HG03460 (cell line): Measurements from ENCODE around the gene SEPTIN8.
"Not testable (repeated sequence)": the region's sequence is repeated elsewhere in the genome, so short reads cannot be mapped to it uniquely, and the experiment has no call there.

Source experiments
- ATAC-seq: cut with Tn5 transposase; IDR thresholded peaks from one replicate; pipeline ENCODE4 v1.9.1; 2021; ENCODE audit not compliant: unreplicated experiment

Gene SEPTIN8

DNA sequence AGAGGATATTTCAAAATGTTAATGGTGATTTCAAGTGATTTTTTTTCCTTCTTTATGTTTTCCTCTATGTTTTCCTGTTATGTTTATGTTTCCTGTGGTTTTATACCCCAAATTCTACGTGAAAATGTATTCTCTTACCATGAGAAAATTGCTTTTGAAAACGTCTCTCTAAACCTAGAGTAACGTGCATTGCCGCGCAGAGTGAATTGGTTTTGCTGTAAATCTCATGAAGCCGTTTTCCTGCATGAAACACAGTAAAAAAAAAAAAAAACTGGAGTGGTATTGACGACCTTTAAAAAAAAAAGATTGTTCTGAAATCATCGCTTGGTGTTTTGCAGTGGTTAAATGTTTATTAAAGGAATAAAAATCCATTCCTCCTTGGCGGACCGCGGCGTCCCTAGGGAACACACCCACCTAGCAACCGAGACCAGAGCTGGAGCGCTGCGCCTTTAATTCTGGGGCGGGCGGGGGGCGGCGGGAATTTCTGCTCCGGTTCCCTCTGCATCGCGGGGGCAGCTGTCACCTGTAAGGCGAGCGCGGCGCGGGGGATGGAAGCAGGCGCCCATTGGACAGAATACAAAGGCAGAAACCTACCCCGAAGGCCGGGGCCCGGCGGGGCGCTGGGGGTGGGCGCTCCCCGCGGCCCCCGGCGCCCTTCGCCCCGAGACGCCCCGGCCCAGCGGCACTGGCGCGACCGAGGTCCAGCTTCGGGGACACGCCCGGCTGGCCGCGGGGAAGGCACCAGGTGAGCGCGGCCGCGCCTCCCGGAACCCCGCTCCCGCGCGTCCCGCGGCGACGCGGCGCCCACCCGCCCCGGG is 36.0 kb upstream of the SEPTIN8 start, which contains the start of gene SOWAHA:
TSS of gene SOWAHA (plus strand) at position 522 of the 818 bp plus-strand sequence. CDS start 320 bp downstream, outside the sequence.
- ATAC-seq, result no peak

DNA sequence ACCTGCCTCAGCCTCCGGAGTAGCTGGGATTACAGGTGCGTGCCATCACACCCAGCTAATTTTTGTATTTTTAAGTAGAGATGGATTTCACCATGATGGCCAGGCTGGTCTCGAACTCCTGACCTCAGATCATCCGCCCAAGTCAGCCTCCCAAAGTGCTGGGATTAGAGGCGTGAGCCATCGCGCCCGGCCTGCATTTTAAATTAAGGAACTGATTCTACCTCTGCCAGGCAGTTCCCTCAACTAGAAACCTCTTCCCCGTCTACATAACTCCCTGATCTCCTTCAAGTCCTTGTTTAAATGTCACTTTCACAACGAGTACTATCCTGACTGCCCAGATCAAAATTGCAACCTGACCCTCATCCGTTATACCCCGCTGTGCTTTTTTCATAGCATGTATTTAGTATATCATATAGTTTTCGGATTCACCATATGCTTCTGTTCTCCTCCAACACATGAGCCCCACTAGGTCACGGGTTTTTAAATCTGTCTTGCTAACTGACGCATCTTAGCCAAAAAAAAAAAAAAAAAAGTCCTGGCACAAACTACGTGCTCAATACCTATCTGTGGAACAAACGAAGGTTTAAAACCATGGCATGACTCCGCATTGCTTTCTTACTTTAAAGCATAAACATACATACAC is 35.2 kb upstream of the SEPTIN8 start:
- ATAC-seq, result no peak

DNA sequence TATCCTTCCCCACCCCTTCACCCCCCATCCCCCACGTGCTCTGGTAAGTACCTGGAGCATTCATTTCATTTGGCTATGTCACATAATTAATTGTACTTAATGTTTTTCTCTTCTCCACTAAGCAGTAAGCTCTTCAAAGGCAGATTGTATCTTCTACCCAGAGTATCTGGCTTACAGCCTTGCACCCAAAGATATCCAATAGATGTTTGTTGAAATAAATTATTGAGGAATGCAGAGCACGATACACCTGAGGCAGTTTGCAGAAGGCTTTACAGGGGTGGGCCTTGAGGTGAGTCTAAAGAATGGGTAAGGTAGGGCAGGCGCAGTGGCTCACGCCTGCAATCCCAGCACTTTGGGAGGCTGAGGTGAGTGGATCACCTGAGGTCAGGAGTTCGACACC is 33.6 kb upstream of the SEPTIN8 start:
- no peak for ATAC-seq

DNA sequence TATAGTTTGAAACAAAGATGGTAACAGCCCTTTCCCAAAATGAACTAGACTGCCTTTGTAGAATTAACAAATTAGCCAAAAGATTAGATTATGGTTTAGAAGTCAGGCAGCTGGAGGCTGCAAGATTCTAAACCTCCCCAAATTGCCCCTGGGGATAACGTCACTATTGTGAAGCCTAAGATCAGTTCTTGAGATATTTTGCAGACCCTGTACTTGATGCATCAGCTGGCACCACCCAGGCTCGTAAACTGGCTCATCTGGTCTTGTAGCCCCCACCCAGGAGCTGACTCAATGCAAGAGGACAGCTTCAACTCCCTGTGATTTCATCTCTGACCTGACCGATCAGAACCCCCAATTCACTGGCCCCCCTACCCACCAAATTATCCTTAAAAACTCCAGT is 31.8 kb upstream of the SEPTIN8 start:
- ATAC-seq, result no peak

DNA sequence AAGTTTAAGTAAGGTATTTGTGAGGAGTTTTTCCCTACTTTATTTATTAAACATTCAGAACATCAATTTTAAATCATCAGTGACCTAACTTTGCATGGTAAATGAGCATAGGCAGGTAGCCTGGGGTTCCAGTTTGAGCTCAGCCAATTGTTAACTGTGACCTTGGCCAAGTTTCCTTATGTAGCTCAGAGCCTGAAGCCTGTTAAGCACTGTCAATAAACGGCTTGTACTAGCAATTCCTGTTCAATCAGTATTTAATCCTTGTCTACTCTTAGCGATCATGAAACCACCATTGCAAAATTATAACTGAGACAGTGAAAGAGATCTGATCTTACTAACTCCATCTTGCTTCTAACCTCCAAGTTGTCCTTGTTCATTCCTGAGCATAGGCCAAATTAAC is 31.4 kb upstream of the SEPTIN8 start:
- no peak for ATAC-seq

DNA sequence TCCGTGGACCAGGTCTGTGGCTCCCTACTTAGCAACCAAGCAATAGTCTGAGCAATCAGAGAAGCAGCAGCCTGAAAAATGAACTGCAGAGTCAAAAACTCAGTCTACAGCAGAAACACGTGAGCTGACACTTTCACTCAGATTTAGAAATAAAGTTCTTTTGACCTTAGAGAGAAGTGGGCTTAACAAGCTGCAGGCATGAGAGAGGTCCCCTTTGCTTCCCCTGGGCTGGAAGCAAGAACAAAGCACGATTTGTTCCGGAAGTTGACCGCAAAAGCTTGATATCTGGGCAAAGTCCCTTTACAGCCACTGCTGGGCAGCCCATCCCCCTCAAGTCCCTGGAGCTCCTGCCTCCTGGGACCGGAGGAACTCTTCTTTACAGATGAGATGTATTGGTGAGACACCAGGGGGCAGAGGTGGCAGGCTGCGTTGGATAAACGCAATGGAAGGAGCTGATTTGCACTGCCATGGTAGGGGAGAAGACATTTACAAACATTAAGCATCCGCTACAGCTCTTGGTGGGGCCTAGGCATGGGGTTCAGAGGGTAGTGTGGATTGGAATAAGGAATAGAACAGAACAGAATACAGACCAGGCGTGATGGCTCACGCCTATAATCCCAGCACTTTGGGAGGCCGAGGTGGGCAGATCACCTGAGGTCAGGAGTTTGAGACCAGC is 30.3 kb upstream of the SEPTIN8 start:
- ATAC-seq, result no peak

DNA sequence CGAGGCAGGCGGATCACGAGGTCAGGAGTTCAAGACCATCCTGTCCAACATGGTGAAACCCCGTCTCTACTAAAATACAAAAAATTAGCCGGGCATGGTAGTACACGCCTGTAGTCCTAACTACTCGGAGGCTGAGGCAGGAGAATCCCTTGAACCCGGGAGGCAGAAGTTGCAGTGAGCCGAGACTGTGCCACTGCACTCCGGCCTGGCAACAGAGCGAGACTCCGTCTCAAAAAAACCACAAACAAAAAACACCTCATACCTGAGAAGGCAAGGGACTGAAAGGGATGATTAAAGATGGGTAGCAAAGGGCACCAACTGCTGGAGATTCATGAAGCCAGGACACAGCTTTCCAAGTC is 29.7 kb upstream of the SEPTIN8 start:
- ATAC-seq, result not testable (repeated sequence)

DNA sequence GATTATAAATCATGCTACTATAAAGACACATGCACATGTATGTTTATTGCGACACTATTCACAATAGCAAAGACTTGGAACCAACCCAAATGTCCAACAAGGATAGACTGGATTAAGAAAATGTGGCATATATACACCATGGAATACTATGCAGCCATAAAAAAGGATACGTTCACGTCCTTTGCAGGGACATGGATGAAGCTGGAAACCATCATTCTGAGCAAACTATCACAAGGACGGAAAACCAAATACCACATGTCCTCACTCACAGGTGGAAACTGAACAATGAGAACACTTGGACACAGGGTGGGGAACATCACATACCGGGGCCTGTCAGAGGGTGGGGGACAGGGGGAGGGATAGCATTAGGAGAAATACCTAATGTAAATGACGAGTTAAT is 28.8 kb upstream of the SEPTIN8 start:
- not testable (repeated sequence) for ATAC-seq

DNA sequence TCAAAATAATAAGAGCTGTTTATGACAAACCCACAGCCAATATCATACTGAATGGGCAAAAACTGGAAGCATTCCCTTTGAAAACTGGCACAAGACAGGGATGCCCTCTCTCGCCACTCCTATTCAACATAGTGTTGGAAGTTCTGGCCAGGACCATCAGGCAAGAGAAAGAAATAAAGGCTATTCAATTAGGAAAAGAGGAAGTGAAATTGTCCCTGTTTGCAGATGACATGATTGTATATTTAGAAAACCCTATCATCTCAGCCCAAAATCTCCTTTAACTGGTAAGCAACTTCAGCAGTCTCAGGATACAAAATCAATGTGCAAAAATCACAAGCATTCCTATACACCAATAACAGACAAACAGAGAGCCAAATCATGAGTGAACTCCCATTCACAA is 27.2 kb upstream of the SEPTIN8 start:
- not testable (repeated sequence) for ATAC-seq

DNA sequence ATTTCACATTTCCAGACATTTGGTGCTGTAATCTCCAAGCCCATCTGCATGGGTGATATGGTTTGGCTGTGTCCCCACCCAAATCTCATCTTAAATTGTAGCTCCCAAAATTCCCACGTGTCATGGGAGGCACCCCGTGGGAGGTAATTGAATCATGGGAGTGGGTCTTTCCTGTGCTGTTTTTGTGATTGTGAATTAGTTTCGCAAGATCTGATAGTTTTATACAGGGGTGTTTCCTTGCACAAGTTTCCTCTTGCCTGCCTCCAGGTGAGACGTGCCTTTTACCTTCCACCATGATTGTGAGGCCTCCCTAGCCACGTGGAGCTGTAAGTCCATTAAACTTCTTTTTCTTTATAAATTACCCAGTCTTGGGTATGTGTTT is 25.6 kb upstream of the SEPTIN8 start:
- not testable (repeated sequence) for ATAC-seq

DNA sequence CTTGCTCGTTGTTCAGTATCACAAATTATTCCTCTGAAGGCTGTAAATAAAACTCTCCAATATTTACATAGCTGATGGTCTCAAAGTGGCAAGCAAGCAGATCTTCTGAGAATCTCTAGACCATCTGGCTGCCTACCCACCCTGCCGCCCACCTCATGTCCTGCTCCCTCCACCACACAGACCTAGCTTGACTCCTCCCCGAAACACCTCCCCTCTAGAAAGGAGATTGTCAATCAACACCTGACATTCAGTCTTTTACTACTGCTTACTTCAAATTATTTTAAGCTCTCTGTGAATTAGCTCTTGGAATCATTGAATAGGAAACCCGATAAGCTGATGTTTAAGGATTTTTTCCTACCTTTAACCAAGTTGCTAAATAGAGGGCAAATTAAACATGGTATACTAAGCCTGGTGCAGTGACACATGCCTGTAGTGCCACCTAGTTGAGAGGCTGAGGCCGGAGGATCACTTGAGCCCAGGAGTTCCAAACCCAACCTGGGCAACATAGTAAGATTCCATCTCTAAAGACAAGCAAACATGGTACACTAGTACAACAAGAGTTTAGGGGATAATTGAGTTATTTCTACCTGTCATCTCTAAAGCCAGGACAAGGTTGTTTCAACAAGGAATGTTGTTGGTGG is 25.1 kb upstream of the SEPTIN8 start:
- no peak for ATAC-seq

DNA sequence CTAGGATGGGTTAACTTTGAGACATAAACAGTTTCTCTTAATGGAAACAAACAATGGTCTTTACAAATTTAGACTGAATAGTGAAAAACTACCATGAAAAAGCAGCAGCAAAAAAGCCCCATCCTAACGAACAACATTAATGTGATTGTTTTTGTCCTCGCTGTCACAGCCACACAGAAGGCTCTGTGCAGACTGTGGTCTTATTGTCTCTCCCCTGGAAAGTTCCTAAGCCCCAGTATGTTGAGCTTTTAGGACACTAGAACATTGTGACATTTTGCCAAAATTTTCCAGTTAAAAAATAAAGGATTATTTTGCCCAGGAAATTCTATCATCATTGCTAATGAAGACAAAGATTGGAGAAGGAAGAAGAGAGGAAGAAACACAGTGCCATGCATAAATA is 23.5 kb upstream of the SEPTIN8 start:
- ATAC-seq, result no peak

DNA sequence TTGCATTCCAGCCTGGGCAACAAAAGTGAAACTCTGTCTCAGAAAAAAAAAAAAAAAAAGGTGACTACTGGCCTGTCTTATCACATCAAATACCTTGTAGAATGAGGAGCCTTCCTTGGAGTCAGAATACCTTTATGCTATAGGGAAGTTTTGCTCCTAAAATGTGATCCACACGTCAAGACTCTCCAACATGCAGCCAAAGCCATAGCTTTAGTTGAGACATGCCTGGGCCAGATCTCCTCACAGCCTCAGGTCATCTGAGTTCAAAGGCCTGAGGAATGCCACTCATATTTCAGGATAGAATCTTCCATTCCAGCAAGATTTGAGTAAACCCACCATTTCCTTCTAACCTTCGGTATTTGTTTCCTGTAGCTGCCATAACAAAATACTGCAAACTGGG is 22.4 kb upstream of the SEPTIN8 start:
- ATAC-seq, result no peak

DNA sequence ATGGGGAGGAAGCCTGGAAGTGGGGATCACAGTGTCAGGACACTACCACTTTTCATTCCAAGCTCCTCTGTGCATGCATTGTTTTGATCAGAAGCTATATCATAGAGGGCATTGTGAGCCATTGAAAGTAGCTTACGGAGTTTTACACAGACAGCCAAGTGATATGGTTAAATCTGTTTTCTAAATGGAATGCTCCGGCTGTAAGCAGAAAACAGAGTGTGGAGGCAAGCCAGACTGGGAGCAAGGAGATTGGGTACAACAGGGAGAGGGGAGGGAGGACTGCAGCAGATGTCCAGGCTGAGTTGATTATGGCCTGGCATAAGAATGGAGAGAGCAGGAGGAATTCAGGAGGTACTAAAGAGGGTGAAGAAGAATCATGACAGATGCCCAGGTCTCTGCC is 20.6 kb upstream of the SEPTIN8 start:
- ATAC-seq, result no peak

DNA sequence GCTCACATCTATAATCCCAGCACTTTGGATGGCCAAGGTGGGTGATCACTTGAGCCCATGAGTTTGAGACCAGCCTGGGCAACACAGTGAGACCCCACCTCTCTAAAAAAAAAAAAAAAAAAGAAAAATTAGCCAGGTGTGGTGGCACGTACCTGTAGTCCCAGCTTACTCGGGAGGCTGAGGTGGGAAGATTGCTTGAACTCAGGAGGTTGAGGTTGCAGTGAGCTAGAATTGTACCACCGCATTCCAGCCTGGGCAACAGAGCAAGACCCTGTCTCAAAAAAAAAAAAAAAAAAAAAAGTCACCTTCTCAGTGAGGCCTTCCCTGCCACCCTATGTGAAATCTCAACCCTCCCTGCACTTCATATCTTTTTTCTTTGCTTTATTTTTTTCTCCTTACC is 14.0 kb upstream of the SEPTIN8 start:
- ATAC-seq, result no peak

DNA sequence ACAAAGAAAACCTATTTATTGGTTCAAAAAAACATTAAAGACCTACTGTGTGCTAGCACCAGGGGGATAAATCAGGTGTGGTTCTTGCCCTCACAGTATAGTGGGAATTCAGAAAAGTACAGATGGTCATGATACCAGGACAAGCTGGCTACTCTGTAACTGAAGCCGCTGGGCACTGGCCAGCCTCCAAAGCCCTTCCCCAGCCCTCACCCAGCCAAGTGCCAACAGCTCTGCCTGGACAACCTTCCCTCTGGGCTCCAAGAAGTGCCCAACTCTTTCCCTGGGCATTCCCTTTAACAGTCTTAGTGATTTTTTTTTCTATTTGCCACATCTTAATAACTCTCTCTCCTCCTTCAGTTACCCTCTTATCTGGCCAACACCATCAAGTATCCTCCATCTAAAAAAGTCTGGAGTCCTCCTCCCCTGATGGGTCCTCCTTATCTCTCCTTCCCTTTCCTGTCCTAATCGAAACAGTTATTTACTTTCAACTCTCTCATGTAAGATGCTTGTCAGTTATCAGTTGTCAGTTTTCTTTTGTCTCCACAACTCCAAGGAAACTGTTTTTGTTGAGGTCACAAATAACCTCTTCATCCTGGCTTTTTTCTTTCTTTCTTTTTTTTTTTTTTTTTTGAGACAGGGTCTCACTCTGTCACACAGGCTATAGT is 13.3 kb upstream of the SEPTIN8 start:
- no peak for ATAC-seq

DNA sequence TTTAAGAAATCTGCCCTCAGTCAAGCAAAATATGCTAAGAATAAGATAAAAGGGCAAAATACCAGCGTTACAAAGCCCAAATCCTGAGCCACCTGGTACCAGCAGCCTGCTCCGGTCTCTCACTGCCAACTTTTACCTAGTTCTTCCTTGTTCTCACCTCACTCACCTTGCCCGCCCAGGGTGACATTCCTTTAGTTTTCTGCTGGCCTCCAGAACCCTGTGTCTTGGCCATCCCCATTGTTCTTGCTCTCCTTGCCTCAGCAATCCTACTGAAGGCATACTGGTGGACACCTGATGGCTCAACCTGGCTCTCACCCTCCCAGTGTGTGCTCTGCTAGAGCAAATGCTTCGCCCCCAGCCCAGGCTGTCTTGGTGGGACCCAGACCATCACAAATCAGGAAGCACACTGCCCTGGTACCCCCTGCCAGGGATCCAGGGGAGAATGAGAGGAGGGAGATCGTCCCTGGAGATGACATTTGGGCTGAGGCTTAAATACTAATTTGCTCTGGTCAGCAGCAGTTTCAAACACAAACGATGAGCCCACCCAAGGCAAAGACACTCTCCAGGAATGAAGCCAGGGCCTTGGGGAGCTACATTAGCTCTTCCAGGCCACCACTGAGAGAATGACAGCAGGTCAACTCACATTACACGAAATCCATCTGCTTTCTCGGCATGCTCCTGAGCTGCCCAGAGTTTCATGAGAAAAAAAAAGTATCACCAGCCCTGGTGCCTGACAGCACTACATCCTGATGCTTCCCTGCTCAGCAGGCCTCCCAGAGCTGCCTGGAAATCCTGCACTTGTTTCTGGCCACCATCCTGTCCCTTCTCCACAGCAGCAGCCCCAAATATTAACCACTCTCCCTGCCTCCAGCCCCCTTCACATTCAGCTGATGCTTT is 12.2 kb upstream of the SEPTIN8 start:
- no peak for ATAC-seq

DNA sequence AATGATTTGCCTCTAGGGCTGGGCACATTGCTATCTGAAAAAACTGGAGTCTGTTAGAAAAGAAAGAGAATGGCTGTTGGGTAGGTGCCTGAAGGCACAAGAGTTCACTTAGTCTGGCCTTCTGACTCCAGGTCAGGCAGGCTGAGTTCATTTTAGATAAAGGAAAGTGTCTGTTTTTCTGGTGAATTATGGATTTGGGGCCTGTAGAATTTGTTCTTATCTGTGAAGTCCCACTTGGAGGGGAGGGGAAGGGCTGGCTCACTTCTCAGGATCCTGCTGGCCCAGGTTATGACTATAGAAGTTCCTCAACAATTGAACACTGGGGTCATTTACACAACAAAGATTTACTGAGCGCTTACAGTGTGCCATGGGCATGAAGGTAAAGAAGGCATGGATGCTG is 11.5 kb upstream of the SEPTIN8 start:
- ATAC-seq, result no peak

DNA sequence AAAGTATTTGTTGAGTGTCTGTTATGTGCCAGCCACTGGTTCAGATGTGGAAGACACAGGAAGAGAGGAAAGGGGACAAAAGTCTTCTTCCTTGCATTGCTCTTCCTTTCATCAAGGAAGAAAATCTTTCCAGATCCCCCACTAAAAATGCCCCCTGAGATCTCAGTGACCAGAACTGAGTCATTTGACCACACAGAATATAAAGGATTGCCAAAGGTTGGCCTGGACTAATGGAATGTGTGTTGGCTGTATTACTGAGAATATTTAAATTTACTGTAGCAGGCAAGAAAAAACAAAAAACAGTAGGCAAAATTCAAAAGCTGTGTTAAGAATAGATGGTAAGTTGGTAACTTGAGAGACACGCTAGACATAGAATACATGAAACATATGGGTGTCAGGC is 10.0 kb upstream of the SEPTIN8 start:
- ATAC-seq, result no peak

DNA sequence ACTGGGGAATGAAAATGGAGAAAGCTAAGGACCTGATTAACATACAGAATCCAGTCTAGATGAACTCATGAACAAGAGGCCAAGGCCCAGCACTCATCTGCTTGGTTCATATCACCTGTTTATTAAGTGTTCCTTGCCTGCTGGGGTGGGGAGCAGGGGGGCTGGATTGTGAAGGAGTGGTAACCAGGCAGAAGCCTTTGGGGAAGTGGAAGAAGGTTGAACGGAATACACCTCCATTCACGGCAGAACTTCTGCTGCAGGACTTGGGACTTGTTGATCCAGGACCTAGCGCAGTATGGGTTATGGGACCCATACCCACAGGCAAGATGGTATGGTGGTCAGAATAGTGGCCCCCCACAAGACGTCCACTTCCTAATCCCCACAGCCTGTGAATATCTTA is 8.8 kb upstream of the SEPTIN8 start:
- no peak for ATAC-seq
